Astrocyte (in vitro differentiated cells and primary cell): ENCODE measurements around the gene GOPC.

ENCODE experiments used
- CTCF ChIP-seq: IDR thresholded peaks from 2 replicates; pipeline ENCODE4 v1.5.1; 2011; ENCODE audit warnings: low read depth, mild to moderate bottlenecking, inconsistent platforms, low read length, moderate library complexity; ENCODE audit not compliant: insufficient read depth
- EZH2 ChIP-seq: IDR thresholded peaks from 2 replicates; pipeline ENCODE4 v1.6.1; 2012; ENCODE audit warnings: mild to moderate bottlenecking, low read length, inconsistent platforms; ENCODE audit not compliant: insufficient read depth

GRCh38 chr6:117601811-117602150, 530 bp downstream of the GOPC start:
- no peak for TF ChIP-seq EZH2
- TF ChIP-seq CTCF, result no peak
